Peyer's patch (tissue), 4 donors: ENCODE results near the gene TGM5.

Experiments
- POLR2A ChIP-seq, 2 donors: fragments of 450-650 bp; IDR thresholded peaks; one replicate each; pipeline ENCODE4 v1.5.1; 2017; ENCODE audit warnings: antibody characterized with exemption in 2 of 2, mild to moderate bottlenecking in 2 of 2, moderate library complexity in 2 of 2
- TF ChIP-seq, protein P1 (sequence below), 6 experiments: fragments of 450-650 bp in 4 of 6; fragments of 200-600 bp in 2 of 6; sonication (generic) in 1 of 6; IDR thresholded peaks; one replicate each; pipeline ENCODE4 v1.5.1; 2017 to 2019; ENCODE audit warnings: antibody characterized with exemption in 6 of 6, mild to moderate bottlenecking in 3 of 6, moderate library complexity in 1 of 6

DNA sequence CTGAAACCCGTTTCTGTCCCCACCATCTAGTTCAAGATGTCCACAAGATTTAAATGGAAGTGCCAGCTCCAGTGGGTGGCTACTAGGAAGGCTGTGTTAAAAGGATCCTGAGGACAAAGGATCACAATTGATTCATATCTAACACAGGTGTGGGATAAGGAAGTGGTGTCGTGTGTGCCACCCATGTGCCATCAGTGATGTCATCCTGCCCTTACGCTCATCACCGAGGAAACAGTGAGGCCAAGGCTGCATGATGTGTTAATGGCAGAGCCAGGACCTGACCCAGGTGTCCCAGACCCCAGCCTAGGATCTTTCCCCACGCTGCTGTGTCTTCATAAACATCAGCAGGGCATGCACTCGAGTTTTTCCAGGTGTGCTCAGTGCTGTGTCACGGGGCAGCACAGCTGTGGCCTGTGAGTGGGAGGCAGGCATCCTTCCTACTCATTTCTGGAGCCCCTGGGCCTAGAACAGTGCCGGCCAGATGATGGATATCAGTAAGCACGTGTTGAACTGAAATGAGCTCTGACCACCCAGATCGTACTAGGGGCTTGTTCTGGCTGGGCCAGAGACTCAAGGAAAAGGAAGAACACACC lies 10.6 kb upstream of the TGM5 start:
- TF ChIP-seq, protein P1, sequence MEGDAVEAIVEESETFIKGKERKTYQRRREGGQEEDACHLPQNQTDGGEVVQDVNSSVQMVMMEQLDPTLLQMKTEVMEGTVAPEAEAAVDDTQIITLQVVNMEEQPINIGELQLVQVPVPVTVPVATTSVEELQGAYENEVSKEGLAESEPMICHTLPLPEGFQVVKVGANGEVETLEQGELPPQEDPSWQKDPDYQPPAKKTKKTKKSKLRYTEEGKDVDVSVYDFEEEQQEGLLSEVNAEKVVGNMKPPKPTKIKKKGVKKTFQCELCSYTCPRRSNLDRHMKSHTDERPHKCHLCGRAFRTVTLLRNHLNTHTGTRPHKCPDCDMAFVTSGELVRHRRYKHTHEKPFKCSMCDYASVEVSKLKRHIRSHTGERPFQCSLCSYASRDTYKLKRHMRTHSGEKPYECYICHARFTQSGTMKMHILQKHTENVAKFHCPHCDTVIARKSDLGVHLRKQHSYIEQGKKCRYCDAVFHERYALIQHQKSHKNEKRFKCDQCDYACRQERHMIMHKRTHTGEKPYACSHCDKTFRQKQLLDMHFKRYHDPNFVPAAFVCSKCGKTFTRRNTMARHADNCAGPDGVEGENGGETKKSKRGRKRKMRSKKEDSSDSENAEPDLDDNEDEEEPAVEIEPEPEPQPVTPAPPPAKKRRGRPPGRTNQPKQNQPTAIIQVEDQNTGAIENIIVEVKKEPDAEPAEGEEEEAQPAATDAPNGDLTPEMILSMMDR (IDR thresholded peaks at IDR 0.05) = no peak
- TF ChIP-seq POLR2A (IDR thresholded peaks at IDR 0.05) = no peak
